Activated naive CD8-positive, alpha-beta T cell treated with anti-CD3 and anti-CD28 coated beads for 36 hours (primary cell): ENCODE results near the gene KRTAP5-5. TPM values are rescaled to one million over a fixed set of nuclear protein-coding genes. Genes with fewer than 3 reads are reported as not detected.
"Not testable (repeated sequence)": the region's sequence is repeated elsewhere in the genome, so short reads cannot be mapped to it uniquely, and the experiment has no call there.

Source experiments
- DNase-seq: peaks from one replicate; pipeline ENCODE4 v3.0.0; 2021
- H3K27ac Mint-ChIP-seq: one replicate; pipeline ENCODE4 v1.8.0; 2022; ENCODE audit warnings: mild to moderate bottlenecking, moderate library complexity, mixed read lengths
- H3K27me3 Mint-ChIP-seq: one replicate; pipeline ENCODE4 v1.8.0; 2022; ENCODE audit warnings: mild to moderate bottlenecking, mixed read lengths
- H3K36me3 Mint-ChIP-seq: one replicate; pipeline ENCODE4 v1.8.0; 2021; ENCODE audit warnings: mild to moderate bottlenecking, mixed read lengths
- H3K4me1 Mint-ChIP-seq: one replicate; pipeline ENCODE4 v1.8.0; 2021; ENCODE audit warnings: mixed read lengths
- H3K4me3 Mint-ChIP-seq: one replicate; pipeline ENCODE4 v1.8.0; 2022; ENCODE audit warnings: mild to moderate bottlenecking, moderate library complexity, mixed read lengths
- H3K9me3 Mint-ChIP-seq: one replicate; pipeline ENCODE4 v1.8.0; 2022; ENCODE audit warnings: mixed read lengths
- total RNA-seq, 2 experiments: library from RNA; stranded (reverse); gene quantifications; one replicate each; pipeline ENCODE4 v1.2.3, GENCODE V29; 2021

The KRTAP5-5 gene
- not detected for total RNA-seq

DNA sequence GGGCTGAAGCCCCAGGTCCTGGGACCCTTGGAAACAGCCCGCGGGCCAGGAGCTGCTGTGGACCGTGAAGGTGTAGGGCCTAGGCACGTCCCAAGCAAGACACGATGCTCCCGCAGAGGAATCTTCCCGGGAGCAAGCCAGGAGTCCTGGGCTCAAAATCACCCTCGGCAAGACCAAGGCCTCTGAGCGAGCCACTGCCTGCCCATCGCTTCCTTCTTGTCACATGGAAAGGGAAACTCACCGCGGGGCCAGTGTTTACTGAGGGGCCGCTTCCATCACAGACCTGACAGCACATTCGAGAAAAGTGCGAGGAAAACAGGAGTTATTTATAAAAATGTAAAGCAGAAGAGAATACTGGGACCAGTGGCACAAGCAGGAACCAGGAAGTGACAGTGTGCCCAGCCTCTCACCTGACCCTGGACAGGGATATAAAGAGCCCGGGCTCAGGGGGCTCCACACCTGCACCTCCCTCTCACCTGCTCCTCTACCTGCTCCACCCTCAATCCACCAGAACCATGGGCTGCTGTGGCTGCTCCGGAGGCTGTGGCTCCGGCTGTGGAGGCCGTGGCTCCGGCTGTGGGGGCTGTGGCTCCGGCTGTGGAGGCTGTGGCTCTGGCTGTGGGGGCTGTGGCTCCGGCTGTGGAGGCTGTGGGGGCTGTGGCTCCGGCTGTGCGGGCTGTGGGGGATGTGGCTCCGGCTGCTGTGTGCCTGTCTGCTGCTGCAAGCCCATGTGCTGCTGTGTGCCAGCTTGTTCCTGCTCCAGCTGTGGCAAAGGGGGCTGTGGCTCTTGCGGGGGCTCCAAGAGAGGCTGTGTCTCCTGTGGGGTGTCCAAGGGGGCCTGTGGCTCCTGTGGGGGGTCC lies at the start of gene KRTAP5-5:
KRTAP5-5 (plus strand) TSS at position 450 of the 860 bp plus-strand sequence; CDS start at position 516, 66 bp downstream.
- Mint-ChIP-seq H3K4me3 (no peak within 1 kb of the TSS), H3K27me3 (peaks cover 23% of the 10 kb centered on the region), H3K9me3 (no peaks in the 10 kb centered on the region), H3K4me1 (peaks cover 9% of the 10 kb centered on the region), H3K27ac (no peak within 1 kb of the TSS), H3K36me3 (no peaks in the 10 kb centered on the region)
- DNase-seq: no peak

- H3K27ac Mint-ChIP-seq: no peak overlapping the region
- peaks cover 5% of the 10 kb centered on the region for H3K9me3 Mint-ChIP-seq
- H3K4me3 Mint-ChIP-seq: no peak overlapping the region
These were observed 47.6 kb upstream of the KRTAP5-5 start for GRCh38 chr11:1581976-1582375.

GRCh38 chr11:1582909-1583308 lies 46.7 kb upstream of the KRTAP5-5 start:
- not testable (repeated sequence) for H3K27ac Mint-ChIP-seq, H3K4me3 Mint-ChIP-seq, H3K36me3 Mint-ChIP-seq, H3K9me3 Mint-ChIP-seq, H3K4me1 Mint-ChIP-seq, DNase-seq
- peaks cover 29% of the 10 kb centered on the region for H3K27me3 Mint-ChIP-seq

More at GRCh38 chr11:1581976-1582375, 47.6 kb upstream of the KRTAP5-5 start:
- Mint-ChIP-seq H3K4me1 (peaks cover 7% of the 10 kb centered on the region), H3K36me3 (no peaks in the 10 kb centered on the region), H3K27me3 (peaks cover 27% of the 10 kb centered on the region)
- DNase-seq: no peak

DNA sequence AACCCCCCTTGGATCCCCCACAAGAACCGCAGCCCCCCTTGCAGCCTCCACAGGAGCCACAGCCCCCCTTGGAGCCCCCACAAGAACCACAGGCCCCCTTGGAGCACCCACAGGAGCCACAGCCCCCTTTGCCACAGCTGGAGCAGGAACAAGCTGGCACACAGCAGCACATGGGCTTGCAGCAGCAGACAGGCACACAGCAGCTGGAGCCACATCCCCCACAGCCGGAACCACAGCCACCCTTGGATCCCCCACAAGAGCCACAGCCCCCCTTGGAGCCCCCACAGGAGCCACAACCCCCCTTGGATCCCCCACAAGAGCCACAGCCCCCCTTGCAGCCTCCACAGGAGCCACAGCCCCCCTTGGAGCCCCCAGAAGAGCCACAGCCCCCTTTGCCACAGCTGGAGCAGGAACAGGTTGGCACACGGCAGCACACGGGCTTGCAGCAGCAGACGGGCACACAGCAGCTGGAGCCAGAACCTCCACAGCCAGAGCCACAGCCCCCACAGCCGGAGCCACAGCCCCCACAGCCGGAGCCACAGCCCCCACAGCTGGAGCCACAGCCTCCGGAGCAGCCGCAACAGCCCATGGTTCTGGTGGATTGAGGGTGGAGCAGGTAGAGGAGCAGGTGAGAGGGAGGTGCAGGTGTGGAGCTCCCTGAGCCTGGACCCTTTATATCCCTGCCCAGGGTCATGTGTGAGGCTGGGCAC lies 44.8 kb upstream of the KRTAP5-5 start, which contains the start of gene KRTAP5-1:
KRTAP5-1 (minus strand) TSS at position 623 of the 710 bp plus-strand sequence; CDS start at position 589, 34 bp downstream.
- not testable (repeated sequence) for DNase-seq, H3K36me3 Mint-ChIP-seq, H3K9me3 Mint-ChIP-seq, H3K27ac Mint-ChIP-seq, H3K4me3 Mint-ChIP-seq
- H3K4me1 Mint-ChIP-seq: peaks cover 13% of the 10 kb centered on the region
- H3K27me3 Mint-ChIP-seq: peaks cover 39% of the 10 kb centered on the region

DNA sequence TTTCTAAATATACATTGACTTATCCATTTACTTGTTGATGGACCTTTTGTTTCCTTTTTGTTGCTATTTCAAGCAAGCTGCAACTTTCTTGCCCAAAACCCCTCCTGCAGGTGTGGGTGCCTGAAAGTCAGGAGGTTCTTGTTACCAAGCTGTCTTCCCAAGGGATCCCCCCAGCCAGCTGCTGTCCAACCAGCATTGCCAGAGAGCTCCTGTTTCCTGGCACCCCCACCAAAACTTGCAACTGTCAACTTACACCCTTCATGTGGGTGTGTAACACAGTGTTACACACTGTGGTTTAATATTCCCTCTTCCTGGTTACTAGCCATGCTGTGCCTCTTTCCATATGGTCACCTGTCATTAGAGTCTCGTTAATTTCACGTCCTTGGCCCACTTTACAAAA lies 42.9 kb upstream of the KRTAP5-5 start:
- Mint-ChIP-seq H3K9me3 (peaks cover 6% of the 10 kb centered on the region), H3K27me3 (peaks cover 42% of the 10 kb centered on the region), H3K27ac (no peak overlapping the region), H3K4me1 (peaks cover 13% of the 10 kb centered on the region), H3K4me3 (no peak overlapping the region), H3K36me3 (peaks cover 5% of the 10 kb centered on the region)
- no peak for DNase-seq

DNA sequence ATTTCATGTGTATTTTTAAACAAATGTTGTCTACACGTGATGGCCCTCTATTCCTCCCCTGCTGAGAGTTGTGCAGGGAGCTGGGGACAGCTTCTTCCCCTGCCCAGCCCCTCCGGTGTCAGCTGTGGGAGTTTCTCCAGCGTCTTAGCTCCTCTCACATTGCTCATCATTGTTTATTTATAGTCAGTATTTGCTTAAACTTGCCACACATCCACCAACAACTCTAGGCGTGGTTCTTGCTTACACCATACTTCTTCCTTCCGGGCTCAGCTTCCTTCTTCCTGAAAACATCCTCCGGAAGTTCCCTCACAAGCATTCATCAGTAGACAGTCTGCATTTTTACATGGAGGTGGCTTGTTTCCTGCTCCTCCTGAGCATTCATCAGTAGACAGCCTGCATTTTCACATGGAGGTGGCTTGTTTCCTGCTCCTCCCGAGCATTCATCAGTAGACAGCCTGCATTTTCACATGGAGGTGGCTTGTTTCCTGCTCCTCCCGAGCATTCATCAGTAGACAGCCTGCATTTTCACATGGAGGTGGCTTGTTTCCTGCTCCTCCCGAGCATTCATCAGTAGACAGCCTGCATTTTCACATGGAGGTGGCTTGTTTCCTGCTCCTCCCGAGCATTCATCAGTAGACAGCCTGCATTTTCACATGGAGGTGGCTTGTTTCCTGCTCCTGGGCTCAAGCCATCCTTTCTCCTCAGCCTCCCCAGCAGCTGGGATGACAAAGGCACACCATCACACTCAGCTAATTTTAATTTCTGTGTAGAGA lies 40.2 kb upstream of the KRTAP5-5 start:
- not testable (repeated sequence) for H3K36me3 Mint-ChIP-seq, H3K9me3 Mint-ChIP-seq, H3K4me1 Mint-ChIP-seq, DNase-seq
- Mint-ChIP-seq H3K4me3 (peak overlapping the region; percentile 46), H3K27me3 (peaks cover 46% of the 10 kb centered on the region), H3K27ac (peak overlapping the region; percentile 79)

GRCh38 chr11:1589996-1590395 lies 39.6 kb upstream of the KRTAP5-5 start:
- DNase-seq: no peak
- Mint-ChIP-seq H3K4me3 (no peak overlapping the region), H3K4me1 (peaks cover 8% of the 10 kb centered on the region), H3K27me3 (peaks cover 51% of the 10 kb centered on the region), H3K9me3 (peaks cover 6% of the 10 kb centered on the region), H3K27ac (no peak overlapping the region), H3K36me3 (peaks cover 5% of the 10 kb centered on the region)

- peaks cover 6% of the 10 kb centered on the region for H3K9me3 Mint-ChIP-seq
- peaks cover 60% of the 10 kb centered on the region for H3K27me3 Mint-ChIP-seq
- no peak overlapping the region for H3K27ac Mint-ChIP-seq
- peaks cover 5% of the 10 kb centered on the region for H3K36me3 Mint-ChIP-seq
- H3K4me3 Mint-ChIP-seq: no peak overlapping the region
- no peak for DNase-seq
- H3K4me1 Mint-ChIP-seq: peaks cover 9% of the 10 kb centered on the region
These were observed 36.9 kb upstream of the KRTAP5-5 start for GRCh38 chr11:1592628-1593027.

- not testable (repeated sequence) for H3K36me3 Mint-ChIP-seq, H3K4me3 Mint-ChIP-seq, H3K27ac Mint-ChIP-seq, H3K9me3 Mint-ChIP-seq, H3K4me1 Mint-ChIP-seq, DNase-seq
- peaks cover 70% of the 10 kb centered on the region for H3K27me3 Mint-ChIP-seq
These were observed 33.5 kb upstream of the KRTAP5-5 start for GRCh38 chr11:1595994-1596575.

- not testable (repeated sequence) for H3K27ac Mint-ChIP-seq, H3K36me3 Mint-ChIP-seq, H3K4me3 Mint-ChIP-seq, H3K4me1 Mint-ChIP-seq, H3K9me3 Mint-ChIP-seq, DNase-seq
- H3K27me3 Mint-ChIP-seq: peaks cover 69% of the 10 kb centered on the region
These were observed 32.9 kb upstream of the KRTAP5-5 start for GRCh38 chr11:1596576-1597121.

GRCh38 chr11:1597331-1597993 lies 32.1 kb upstream of the KRTAP5-5 start:
- Mint-ChIP-seq H3K4me3 (no peak overlapping the region), H3K4me1 (peaks cover 4% of the 10 kb centered on the region), H3K36me3 (no peaks in the 10 kb centered on the region), H3K27ac (no peak overlapping the region), H3K9me3 (no peaks in the 10 kb centered on the region), H3K27me3 (peaks cover 64% of the 10 kb centered on the region)
- DNase-seq: no peak

- peaks cover 62% of the 10 kb centered on the region for H3K27me3 Mint-ChIP-seq
- no peaks in the 10 kb centered on the region for H3K9me3 Mint-ChIP-seq
- no peaks in the 10 kb centered on the region for H3K36me3 Mint-ChIP-seq
- no peak for DNase-seq
- H3K4me3 Mint-ChIP-seq: no peak within 1 kb of the TSS
- H3K4me1 Mint-ChIP-seq: peaks cover 4% of the 10 kb centered on the region
- no peak within 1 kb of the TSS for H3K27ac Mint-ChIP-seq
These were observed 31.6 kb upstream of the KRTAP5-5 start, which contains the start of gene KRTAP5-2 for GRCh38 chr11:1597994-1598380. TSS of gene KRTAP5-2 (minus strand) at chr11:1598294. CDS start at chr11:1598250, 44 bp downstream.

DNA sequence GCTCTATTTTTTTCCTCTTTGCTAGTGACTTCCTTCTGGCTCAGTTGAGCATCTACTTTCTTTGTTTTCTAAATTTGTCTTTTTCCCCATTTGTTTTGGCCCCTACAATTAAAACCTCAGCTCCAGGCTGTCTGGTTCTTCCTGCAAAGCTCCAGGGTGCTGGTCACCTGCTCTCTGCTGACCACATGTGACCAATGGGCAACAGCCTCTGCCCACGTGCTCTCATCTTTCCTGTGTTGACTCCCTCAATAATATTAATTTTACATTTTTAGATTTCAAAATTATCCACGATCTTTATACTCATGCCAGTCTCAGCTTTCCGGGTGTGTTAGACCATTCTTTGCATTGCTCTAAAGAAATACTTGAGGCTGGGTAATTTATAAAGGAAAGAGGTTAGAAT lies 31.2 kb upstream of the KRTAP5-5 start:
- peaks cover 58% of the 10 kb centered on the region for H3K27me3 Mint-ChIP-seq
- H3K9me3 Mint-ChIP-seq, DNase-seq, H3K4me1 Mint-ChIP-seq, H3K27ac Mint-ChIP-seq, H3K4me3 Mint-ChIP-seq, H3K36me3 Mint-ChIP-seq: not testable (repeated sequence)

DNA sequence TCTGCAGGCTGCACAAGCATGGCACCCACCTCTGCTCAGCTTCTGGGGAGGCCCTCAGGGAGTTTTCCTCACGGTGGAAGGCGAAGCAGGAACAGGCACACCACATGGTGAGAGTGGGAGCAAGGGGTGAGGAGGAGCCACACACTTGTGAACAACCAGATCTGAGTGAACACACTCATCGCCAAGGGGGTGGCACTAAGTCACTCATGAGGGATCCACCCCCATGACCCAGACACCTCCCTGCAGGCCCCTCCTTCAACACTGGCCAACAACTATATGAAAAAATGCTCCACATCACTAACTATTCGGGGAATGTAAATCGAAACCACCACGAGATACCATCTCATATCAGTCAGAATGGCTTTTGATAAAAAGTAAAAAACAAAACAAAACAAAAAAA lies 30.8 kb upstream of the KRTAP5-5 start:
- Mint-ChIP-seq H3K4me3 (no peak overlapping the region), H3K36me3 (no peaks in the 10 kb centered on the region), H3K27ac (no peak overlapping the region), H3K4me1 (peaks cover 4% of the 10 kb centered on the region), H3K9me3 (no peaks in the 10 kb centered on the region), H3K27me3 (peaks cover 54% of the 10 kb centered on the region)
- no peak for DNase-seq
